Measurements from ENCODE around the gene PPM1H.

DNA sequence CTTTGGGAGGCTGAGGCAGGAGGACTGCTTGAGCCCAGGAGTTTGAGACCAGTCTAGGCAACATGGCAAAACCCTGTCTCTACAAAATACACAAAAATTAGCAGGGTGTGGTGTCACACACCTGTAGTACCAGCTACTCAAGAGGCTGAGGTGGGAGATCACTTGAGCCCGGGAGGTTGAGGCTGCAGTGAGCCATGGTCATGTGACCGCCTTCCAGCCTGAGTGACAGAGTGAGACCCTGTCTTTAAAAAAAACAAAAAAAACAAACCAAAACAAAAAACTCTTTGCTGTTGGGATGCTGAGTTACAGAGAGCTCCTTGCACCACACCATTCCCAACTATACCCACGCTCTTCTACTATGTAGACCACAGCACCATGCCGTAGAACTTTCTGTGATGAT, 221.2 kb downstream of the PPM1H start:
- no peak for TF ChIP-seq POLR2A (IDR thresholded peaks at IDR 0.05)
- TF ChIP-seq CTCF (IDR thresholded peaks at IDR 0.05), result no peak

Data from lower leg skin (tissue), 3 donors.